ENCODE results near the gene ABCD1.

Gene ABCD1

DNA sequence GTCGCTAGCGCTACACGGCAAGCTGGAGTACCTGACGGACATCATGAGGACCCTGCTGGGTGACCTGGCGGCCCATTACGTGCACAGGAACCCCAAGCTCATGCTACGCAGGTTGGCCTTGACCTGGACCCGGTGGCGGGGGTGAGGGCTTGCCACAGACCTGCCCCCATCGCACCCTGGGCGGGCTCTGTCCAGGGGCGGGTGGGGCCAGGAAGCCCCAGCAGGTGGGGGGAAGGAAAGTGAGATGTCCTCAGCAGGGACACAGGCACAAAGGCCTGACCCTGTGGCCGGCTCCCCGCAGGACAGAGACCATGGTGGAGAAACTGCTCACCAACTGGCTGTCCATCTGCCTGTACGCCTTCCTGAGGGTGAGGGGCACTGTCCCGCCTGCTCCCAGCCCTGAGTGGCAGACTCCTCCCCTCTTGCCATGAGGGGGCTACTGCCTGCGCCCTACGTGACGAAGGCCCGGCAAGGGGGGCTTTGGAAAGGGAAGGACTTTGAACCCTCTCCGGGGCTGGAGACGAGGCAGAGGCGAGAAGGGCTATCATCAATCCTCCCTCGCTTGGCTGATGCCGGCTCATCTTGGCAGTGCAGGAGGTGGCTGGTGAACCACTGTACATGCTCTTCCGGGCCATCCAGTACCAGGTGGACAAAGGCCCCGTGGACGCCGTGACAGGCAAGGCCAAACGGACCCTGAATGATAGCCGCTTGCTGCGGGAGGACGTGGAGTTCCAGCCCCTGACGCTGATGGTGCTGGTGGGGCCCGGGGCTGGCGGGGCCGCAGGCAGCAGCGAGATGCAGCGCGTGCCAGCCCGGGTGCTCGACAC lies 50.9 kb downstream of the ABCD1 start:
- DNase-seq: no peak

DNA sequence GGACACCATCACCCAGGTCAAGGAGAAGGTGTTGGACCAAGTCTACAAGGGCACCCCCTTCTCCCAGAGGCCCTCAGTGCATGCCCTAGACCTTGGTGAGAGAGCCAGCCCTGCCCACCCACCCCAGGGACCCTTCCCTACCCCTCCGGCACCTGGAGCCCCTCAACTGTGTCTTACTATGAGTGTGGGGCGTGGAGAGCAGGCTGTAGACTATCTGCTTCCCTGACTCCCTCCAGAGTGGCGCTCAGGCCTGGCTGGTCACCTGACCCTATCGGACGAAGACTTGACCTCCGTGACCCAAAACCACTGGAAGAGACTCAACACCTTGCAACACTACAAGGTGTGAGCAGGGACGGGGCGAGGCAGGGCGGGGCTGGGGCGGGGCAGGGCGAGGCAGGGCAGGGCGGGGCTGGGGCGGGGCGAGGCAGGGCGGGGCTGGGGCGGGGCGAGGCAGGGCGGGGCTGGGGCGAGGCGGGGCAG lies 51.5 kb downstream of the ABCD1 start:
- DNase-seq: no peak

DNA sequence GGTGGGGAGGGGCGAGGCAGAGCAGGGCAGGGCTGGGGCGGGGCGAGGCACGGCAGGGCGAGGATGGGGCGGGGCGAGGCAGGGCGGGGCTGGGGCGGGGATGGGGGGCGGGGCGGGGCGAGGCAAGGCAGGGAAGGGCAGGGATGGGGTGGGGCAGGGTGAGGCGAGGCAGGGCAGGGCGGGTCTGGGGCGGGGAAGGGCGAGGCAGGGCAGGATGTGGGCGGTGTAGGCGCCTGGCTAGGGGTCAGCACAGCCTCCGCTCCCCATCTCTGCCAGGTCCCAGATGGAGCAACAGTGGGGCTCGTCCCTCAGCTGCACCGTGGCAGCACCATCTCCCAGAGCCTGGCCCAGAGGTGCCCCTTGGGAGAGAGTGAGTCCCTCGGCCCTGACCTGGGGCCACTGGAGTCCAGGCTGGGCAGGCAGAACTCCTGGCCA lies 52.0 kb downstream of the ABCD1 start:
- DNase-seq: no peak

DNA sequence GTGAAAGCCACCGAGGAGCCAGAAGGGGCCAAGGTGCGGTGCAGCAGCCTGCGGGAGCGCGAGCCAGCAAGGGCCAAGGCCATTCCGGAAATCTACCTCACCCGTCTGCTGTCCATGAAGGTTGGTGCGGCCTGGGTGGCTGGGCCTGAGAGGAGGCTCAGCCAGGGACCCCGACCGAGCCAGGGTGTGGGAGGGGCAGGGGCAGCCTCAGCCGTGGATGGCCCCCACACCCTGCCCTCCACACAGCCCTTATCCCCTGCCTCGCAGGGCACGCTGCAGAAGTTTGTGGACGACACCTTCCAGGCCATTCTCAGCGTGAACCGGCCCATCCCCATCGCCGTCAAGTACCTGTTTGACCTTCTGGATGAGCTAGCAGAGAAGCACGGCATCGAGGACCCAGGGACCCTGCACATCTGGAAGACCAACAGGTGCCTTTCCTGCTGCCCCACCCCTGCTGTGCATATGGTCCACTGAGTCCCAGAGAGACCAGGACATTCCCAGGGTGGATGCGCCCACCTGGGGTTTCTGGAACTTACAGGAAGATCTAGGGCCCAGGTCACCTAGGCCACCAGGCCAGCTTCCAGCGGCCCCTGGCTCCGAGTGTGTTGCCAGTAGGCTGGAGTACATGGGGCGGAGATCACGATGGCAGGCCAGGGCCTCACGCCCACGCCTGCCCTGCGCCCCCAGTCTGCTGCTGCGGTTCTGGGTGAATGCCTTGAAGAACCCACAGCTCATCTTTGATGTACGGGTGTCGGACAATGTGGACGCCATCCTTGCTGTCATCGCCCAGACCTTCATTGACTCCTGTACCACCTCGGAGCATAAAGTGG lies 52.8 kb downstream of the ABCD1 start:
- no peak for DNase-seq

DNA sequence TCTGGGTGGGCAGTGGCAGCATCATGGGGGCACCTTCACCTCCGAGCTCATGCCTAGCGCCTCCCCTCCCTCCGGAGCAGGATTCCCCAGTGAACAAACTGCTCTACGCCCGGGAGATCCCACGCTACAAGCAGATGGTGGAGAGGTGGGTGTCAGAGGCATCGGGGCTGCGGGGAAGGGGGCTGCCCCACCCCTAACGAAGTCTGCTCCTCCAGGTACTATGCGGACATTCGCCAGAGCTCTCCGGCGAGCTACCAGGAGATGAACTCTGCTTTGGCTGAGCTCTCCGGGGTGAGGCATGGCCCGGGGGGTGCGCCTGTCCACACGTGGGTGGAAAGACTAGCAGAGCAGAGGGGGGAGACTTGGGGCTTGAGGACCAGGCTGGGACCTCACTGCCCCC lies 53.5 kb downstream of the ABCD1 start:
- no peak for DNase-seq

DNA sequence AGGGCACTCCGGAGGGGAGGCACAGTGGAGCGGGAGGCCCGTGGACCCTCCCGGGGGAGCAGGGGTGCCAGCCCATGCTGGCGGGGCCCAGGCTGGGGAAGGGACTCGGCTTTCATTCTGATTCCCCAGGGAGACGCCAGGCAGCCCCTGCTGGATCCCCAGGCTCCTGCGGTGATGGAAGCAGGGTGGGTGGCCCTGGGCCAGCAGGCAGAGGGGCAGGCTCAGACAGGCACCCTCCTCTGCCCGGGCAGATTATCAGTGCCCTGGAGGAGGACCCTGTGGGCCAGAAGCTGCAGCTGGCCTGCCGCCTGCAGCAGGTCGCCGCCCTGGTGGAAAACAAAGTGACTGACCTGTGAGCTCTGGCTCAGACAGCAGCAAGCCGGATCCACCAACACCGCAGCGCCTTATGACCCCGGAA lies 54.0 kb downstream of the ABCD1 start:
- DNase-seq: no peak

DNA sequence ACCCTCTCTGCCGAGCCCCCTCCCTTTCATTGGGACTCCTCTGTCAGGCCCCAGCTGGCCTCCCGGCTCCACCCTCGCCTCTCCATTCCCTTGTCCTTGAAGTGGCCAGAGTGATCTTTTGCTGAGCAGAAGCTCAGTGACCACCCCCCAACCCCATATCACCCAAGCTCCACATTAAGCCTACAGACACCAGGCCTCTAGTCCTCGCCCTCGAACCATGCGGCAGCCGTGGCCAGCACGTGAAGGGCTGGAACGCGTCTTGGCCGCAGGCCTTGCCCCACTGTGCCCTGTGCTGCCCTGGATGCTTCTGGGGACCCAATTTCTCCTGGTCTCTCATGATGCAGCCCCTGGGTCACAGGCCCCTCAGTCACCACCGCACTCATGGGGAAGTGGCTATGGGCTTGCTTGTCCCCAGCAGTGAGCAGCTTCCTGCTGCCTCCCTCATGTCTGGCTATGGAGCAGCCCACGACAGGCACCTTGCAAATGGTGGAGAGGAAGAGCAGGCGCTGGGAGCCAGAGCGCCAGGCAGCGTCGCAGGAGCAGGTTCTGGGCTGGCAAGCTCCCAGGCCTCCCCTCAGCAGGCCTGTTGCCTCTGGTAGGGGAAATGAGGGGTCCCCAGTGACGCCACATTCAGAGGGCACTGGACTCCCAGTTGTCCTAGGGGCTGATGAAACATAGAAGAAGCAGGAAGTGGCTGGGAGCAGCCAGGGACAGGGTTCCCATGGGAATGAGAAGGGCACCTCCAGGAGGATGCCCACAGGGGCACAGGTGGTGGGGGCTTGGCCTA lies 55.4 kb downstream of the ABCD1 start:
- no peak for DNase-seq

DNA sequence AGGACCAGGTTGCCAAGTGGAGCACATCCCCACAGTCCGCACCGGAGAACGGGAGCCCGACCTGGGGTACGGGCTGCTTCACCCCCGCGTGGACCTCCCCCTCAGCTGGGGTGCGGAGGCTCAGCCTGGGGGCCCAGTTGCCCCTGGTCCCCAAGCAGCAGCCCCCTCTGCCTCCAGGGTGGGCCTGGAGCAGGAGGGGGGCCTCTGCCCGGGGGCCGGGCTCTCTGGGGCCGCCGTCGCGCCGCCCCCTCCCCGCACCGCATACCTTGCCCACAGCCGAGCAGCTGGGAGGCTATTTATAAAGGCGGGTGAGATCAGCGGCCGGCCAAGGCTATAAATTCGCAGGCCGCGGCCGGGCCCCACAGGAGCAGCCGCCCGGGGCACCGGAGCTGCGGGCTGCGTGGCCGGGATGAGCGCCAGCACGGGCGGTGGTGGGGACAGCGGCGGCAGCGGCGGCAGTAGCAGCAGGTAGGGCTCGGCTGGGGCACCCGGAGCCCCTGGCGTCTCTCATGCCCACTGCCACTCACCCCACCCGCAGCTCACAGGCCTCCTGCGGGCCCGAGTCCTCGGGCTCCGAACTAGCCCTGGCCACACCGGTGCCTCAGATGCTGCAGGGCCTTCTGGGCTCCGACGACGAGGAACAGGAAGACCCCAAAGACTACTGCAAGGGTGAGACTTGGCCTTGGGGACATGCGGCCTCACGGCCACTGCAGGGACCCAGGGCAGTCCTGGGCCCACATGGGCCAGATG lies 56.2 kb downstream of the ABCD1 start, which contains the start of gene SRPK3:
Gene SRPK3, plus strand, starts transcription at position 364 of the 750 bp plus-strand sequence. Its CDS starts 46 bp downstream, at position 410.
- peak in 1 of 2 experiments; percentile 28 for DNase-seq

DNA sequence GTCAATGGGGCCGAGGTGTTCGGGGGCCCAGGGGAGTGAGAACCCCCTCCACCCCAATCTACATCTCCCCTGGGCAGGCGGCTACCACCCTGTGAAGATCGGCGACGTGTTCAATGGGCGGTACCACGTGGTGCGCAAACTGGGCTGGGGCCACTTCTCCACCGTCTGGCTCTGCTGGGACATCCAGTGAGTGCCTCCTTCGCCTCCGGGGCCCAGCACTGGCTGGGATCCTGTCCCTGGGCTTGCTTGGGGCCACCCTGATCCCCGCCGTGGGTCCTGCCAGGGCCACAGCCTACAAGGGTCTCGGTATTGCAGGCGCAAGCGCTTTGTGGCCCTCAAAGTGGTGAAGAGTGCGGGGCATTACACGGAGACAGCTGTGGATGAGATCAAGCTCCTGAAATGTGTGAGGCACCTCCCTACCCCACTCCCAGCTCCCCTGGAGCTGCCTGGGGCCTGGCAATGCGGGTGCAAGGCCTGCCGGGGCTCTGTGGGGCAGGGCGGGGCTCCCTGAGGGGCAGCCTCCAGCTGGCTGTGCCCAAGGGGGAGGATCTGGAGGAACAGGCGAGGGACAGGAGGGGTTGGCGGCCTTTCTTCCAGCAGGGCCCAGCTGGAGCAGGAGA lies 56.9 kb downstream of the ABCD1 start:
- DNase-seq: peak in 1 of 2 experiments; percentile 33

DNA sequence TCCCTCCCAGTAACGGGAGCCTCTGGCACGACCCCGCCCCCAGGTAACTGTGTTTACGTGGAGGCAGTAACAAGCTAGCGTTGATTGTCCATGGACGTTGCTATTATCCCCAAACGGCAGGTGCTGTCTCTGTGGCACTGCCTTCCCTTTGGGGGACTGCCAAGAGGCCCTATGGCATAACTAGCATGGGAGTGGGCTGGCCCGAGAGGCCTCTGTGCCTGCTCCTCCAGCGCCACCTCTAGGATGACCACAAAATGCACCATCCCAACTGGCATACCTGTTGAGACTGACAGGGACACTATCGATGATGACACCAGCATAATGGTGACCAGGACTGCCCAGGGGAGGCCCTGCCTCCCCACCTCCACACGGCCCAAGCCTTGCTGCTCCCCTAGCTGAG lies 57.7 kb downstream of the ABCD1 start:
- DNase-seq: peak; percentile 80 to 83

DNA sequence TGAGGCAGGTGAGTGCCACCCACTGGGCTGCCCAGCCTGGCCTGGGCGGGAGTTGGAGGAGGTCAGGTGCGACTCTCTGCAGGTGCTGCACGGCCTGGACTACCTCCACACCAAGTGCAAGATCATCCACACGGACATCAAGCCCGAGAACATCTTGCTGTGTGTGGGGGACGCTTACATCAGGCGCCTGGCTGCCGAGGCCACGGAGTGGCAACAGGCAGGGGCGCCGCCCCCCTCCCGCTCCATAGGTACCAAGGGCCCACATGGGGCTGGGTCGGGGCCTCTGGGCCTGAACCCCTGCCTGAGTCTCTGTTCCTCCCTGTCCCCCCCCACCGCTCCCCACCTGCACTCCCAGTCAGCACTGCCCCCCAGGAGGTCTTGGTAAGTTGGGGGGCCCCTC lies 58.2 kb downstream of the ABCD1 start:
- DNase-seq: no peak

DNA sequence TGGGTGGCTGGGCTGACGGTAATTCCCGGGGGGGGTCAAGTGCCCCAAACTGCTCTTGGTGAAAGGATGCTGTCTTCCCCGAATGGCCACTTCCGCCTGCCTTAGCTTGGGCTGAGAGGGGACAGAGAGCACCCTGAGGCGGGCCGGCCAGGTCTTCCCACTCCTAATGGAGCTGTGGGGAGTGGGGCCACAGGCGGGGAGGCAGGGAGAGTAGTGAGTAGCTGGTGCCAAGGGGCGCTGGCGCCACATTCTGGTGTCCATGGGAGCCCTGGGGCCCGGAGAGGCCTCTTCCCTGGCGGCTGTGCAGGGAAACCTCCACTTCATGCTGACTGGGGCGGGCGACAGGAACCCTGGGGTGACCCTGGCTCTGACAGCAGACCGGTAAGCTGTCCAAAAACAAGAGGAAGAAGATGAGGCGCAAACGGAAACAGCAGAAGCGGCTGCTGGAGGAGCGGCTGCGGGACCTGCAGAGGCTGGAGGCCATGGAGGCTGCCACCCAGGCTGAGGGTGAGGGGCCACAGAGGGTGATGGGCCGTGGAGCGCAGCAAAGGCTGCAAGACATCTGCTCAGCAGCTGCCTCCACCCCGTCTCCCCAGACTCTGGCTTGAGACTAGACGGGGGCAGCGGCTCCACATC lies 58.8 kb downstream of the ABCD1 start:
- DNase-seq: no peak

DNA sequence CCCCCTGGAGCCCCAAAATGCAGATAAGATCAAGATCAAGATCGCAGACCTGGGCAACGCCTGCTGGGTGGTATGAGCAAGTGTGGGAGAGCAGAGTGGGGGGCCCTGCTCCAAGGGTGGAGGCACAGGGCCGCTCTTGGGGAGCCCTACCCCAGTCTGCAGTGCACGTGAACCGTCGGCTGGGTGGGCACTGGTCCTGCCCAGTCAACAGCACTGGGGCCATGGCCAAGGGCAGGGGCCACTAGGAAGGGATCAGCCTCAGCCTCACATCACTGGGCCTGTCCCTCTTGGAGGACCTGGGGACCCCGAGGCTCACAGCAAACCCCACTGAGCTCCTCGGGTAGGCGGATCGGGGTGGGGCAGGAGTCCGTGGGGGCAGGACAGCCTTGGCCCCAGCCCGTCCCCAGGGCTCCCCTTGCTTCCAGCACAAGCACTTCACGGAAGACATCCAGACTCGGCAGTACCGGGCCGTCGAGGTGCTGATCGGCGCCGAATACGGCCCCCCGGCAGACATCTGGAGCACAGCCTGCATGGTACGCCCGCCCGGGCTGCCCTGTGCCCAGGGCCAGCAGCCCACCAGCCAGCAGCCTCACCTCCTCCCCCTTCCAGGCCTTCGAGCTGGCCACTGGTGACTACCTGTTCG lies 59.8 kb downstream of the ABCD1 start:
- no peak for DNase-seq

DNA sequence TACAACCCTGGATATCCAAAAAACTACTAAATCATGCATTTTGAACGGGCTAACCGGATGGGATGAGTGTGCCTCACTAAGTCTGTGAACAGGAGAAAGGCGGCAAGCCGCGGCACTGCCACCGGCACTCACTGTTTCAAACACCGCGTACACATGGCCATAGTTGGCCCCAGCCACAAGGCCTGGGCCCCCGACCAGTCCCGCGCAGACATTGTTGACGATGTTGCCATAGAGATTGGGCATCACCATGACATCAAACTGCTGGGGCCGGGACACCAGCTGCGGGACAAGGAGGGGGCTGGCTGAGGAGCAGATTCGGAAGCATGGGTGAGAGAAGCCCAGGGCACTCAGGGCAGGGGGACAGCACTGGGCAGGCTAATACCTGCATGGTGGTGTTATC lies 62.0 kb downstream of the ABCD1 start:
- DNase-seq: no peak

DNA sequence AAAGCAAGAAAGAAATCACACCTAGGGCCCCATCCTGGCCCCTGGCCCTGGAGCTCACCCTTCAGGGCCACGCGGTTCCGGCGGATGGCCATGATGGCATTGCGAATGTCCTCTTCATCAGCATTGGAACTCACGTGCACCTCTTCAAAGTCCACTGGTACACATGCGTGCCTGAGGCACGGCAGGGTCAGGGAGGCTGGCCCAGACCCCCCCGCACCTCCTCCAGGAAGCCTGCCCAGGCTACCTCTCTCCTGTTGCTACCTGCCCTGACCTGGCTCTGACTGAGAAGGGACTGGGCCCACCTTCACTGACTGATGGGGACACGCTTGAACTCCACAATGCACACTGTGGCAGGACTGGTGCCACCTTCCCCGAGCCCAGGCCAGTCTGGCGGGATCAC lies 65.0 kb downstream of the ABCD1 start:
- DNase-seq: no peak

DNA sequence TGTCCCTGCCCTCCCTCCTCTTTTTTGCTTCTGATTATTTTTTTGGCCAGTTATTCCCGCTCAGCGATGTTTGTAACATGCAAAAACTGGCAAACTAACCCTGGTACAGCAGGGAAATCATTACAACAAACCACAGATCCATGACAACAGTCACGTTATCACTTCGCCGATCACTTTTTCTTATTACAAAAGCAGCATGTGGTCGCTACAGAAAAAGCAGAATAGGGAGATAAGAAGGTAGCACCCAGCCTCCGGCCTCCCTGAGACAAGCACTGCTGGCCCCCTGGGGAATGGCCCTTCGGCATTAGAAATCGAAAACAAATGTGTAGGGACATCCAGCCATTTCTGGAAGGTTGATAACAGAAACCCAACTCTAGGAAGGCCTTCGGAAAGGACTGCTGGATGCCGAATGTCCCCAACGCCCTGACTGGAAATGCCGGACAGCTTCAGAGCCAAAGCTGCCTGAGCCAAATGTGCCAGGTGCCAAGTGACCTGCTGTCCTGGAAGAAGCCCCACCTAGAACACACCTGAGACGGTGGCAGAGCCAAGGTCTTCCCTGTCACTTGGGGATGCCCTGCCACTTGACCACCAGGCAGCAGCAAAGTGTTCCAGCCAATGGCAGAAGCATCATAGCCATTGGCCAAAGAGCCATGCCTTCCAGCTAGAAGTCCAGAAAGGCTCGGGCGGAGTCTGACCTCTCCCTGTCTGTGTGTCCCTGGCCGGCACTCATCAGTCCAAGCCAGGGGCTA lies 66.6 kb downstream of the ABCD1 start:
- DNase-seq: no peak

DNA sequence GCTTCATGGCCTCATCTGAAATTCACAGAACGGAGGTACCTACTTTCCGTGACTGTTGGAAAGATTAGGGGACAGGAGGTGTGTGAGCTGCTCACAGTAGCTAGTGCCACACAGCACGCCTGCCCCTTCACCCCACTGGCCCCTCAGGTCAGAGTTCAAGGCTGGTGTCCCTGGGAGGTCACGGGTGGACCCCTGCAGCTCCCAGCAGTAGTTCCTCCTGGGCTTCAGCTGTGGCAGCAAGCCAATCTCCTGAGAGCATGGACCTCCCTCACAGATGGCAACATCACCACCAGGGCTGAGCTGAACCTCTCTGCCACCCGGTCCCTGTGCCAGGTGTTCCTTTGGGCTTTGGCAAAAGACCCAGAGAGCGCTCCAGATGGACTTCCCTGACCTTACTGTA lies 67.7 kb downstream of the ABCD1 start:
- no peak for DNase-seq

DNA sequence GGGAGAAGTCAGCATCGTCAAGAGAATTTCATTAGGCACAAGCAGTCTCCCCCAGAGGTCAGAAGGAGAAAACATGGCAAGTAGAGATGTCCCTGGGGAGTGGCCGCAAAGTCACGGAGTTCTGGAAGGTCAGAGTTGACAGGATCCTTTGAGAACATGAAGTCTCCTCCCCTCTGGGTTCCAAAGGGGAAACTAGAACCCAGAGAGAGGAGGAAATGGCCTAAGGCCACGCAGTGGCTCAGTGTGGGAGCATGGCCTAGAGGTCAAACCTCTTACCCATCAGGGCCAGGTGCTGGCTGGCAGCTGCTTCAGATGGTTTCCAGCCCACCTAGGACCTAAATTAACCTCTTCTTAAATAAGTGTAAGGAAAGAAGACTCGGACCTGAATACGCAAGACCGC lies 68.6 kb downstream of the ABCD1 start:
- DNase-seq: no peak

Measured in SHP77 (cell line).